HepG2 (cell line): ENCODE data around the gene IFT52. TPM values are rescaled to one million over a fixed set of nuclear protein-coding genes. Genes with fewer than 3 reads are reported as not detected.
A peak's percentile ranks its signal among the peaks of the same experiment; 100 is the strongest.

Source experiments
- ESRRA ChIP-seq: sonication (generic); formaldehyde crosslinking; IDR thresholded peaks from 2 replicates; pipeline ENCODE4 v1.5.1; 2020; ENCODE audit warnings: mild to moderate bottlenecking, low read depth, missing genetic modification reagents
- FIP1L1 ChIP-seq: fragments of 200-400 bp; formaldehyde crosslinking; IDR thresholded peaks from 2 replicates; pipeline ENCODE4 v1.6.1; 2018; ENCODE audit warnings: low read depth, mild to moderate bottlenecking, low read length, moderate library complexity, borderline replicate concordance; ENCODE audit not compliant: insufficient read depth
- HHEX ChIP-seq: IDR thresholded peaks from 2 replicates; pipeline ENCODE4 v1.6.1; 2016; ENCODE audit warnings: control low read depth
- HNRNPLL ChIP-seq: fragments of 200-400 bp; formaldehyde crosslinking; IDR thresholded peaks from 2 replicates; pipeline ENCODE4 v1.6.1; 2017; ENCODE audit warnings: mild to moderate bottlenecking, low read depth, low read length; ENCODE audit not compliant: poor library complexity, severe bottlenecking
- HOXA9 ChIP-seq: sonication (generic); formaldehyde crosslinking; IDR thresholded peaks from 2 replicates; pipeline ENCODE4 v1.8.1; 2022; ENCODE audit warnings: missing genetic modification reagents, mild to moderate bottlenecking, moderate library complexity, borderline replicate concordance
- JUND ChIP-seq: sonication (generic); formaldehyde crosslinking; IDR thresholded peaks from 2 replicates; pipeline ENCODE4 v1.8.0; 2022; ENCODE audit warnings: mild to moderate bottlenecking, missing genetic modification reagents
- NCOA1 ChIP-seq: sonication (generic); formaldehyde crosslinking; IDR thresholded peaks from 2 replicates; pipeline ENCODE4 v1.9.0; 2021; ENCODE audit warnings: missing genetic modification reagents
- NFIB ChIP-seq: sonication (generic); formaldehyde crosslinking; IDR thresholded peaks from 2 replicates; pipeline ENCODE4 v1.9.0; 2021; ENCODE audit warnings: missing genetic modification reagents, mild to moderate bottlenecking, borderline replicate concordance
- RERE ChIP-seq: IDR thresholded peaks from 2 replicates; pipeline ENCODE4 v1.6.1; 2016; ENCODE audit warnings: low read depth, missing genetic modification reagents, missing compliant biosample characterization
- SNRNP70 ChIP-seq: fragments of 200-400 bp; formaldehyde crosslinking; IDR thresholded peaks from 2 replicates; pipeline ENCODE4 v1.6.1; 2017; ENCODE audit warnings: mild to moderate bottlenecking, low read depth, low read length, moderate library complexity
- SP4 ChIP-seq: sonication (generic); formaldehyde crosslinking; IDR thresholded peaks from 2 replicates; pipeline ENCODE4 v1.8.1; 2023; ENCODE audit warnings: mild to moderate bottlenecking, missing genetic modification reagents
- UBTF ChIP-seq: sonication (generic); formaldehyde crosslinking; IDR thresholded peaks from 2 replicates; pipeline ENCODE4 v1.4.0; 2020; ENCODE audit warnings: mild to moderate bottlenecking, missing genetic modification reagents
- YEATS2 ChIP-seq: sonication (generic); formaldehyde crosslinking; IDR thresholded peaks from 2 replicates; pipeline ENCODE4 v1.4.0; 2020; ENCODE audit warnings: missing genetic modification reagents, borderline replicate concordance
- ZBTB25 ChIP-seq: IDR thresholded peaks from 2 replicates; pipeline ENCODE4 v1.6.1; 2018; ENCODE audit warnings: missing genetic modification reagents
- ZHX1 ChIP-seq: sonication (generic); formaldehyde crosslinking; IDR thresholded peaks from 2 replicates; pipeline ENCODE4 v1.8.1; 2022; ENCODE audit warnings: low read depth, mild to moderate bottlenecking, missing genetic modification reagents
- ZNF746 ChIP-seq: sonication (generic); formaldehyde crosslinking; IDR thresholded peaks from 2 replicates; pipeline ENCODE4 v1.8.0; 2022; ENCODE audit warnings: mild to moderate bottlenecking, missing genetic modification reagents
- polyA plus RNA-seq, 8 experiments: library from polyadenylated mRNA; depleted of rRNA in 3 of 8; stranded (reverse) in 7 of 8; unstranded in 1 of 8; fragments of >200 nt; fragmentation: Illumina TruSeq in 4 of 8; extraction: Trizol in 4 of 8; gene quantifications; 2 replicates each; pipeline versions ENCODE4 v1.2.1 to v1.2.3, GENCODE V29; 2011 to 2016; ENCODE audit warnings: low read depth in 4 of 8, missing spikeins in 1 of 8, mixed read lengths in 1 of 8; ENCODE audit not compliant: insufficient read depth in 1 of 8
- total RNA-seq, 5 experiments: library from RNA; depleted of rRNA; stranded (reverse); fragments of >200 nt; fragmentation: Illumina TruSeq; extraction: Trizol; gene quantifications; 2 replicates each; pipeline ENCODE4 v1.2.3, GENCODE V29; 2016; ENCODE audit warnings: low read depth in 1 of 5

IFT52 gene
- total and polyA plus RNA-seq, 2 of the 13 experiments (the other 11 are each of a cell fraction or from before 2014, with no cell fraction given) = 48.0 to 64.0 TPM

GRCh38 chr20:43558412-43559146 lies 32.2 kb upstream of the IFT52 start, which contains the start of gene SGK2 (continued):
- no peak; the same call in 1 of the 2 replicates for TF ChIP-seq RERE (CRISPR knock-in tag)
- TF ChIP-seq SNRNP70 = no peak
- peak; percentile 85; the same call in 1 of the 2 replicates for TF ChIP-seq YEATS2 (CRISPR knock-in tag)
- TF ChIP-seq UBTF (CRISPR knock-in tag) = peak; percentile 86
- no peak; the same call in 1 of the 2 replicates for TF ChIP-seq NCOA1 (CRISPR knock-in tag)
- TF ChIP-seq FIP1L1 = peak; percentile 95; the same call in 1 of the 2 replicates
- no peak for TF ChIP-seq NFIB (CRISPR knock-in tag)
- TF ChIP-seq HHEX (CRISPR knock-in tag) = no peak
- TF ChIP-seq JUND = peak; percentile 64
- TF ChIP-seq SP4 (CRISPR knock-in tag) = peak; percentile 83
- no peak for TF ChIP-seq ZBTB25 (CRISPR knock-in tag)
- peak; percentile 65; the same call in 1 of the 2 replicates for TF ChIP-seq ESRRA (CRISPR knock-in tag)
- no peak for TF ChIP-seq HNRNPLL
- TF ChIP-seq ZNF746 (CRISPR knock-in tag) = no peak
- peak; percentile 81 for TF ChIP-seq ZHX1 (CRISPR knock-in tag)
- TF ChIP-seq HOXA9 (CRISPR knock-in tag) = no peak
